GM18951 (cell line): ENCODE data around the gene DYNLL2.
"Not testable (repeated sequence)": the region's sequence is repeated elsewhere in the genome, so short reads cannot be mapped to it uniquely, and the experiment has no call there.

Source experiments
- POLR2A ChIP-seq: IDR thresholded peaks from 4 replicates; pipeline ENCODE4 v1.6.1; 2011; ENCODE audit warnings: mild to moderate bottlenecking; ENCODE audit not compliant: insufficient read length, insufficient read depth; ENCODE audit errors: extremely low read depth
- in situ Hi-C: fragments of 300-500 bp; cut with MboI; formaldehyde crosslinking; loops from one replicate; pipeline ENCODE4 v1.12.0; 2022; ENCODE audit warnings: low sequenced_read_pairs, mixed read lengths, inconsistent platforms; ENCODE audit not compliant: unreplicated experiment

DYNLL2 gene

DNA sequence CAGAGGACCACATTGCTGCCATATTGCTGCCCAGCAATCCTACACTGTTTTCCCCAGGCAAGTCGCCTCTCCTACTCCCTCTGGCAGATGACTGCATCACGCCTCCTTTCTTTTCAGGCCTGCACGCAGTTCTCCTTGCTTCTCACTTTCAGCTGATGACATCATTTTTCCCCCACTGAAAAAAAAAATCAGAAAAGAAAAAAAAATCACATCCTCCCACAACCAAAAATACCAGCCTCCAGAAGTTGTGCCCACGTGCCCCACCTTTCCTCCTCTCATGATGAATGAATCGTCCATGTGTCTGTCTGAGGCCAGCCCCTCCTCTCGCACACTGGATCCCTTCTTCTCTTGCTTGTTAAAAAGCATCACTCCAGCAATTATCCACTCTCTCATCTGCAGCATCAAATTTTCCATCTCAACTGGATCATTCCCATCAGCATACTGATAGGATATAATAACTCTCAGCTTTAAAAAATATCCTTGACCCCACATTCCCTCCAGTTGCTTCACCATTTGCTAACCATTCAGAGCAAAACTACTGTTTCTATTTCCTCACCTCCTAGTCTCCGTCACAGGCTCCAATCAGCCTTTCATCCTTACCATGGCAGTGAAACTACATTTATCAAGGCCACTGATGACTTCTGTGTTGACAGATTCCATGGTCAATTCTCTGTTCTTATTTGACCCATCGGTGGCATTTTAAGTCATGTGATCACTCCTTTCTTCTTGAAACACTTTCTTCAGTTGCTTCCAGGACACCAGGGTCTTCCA lies 30.1 kb upstream of the DYNLL2 start:
- in situ Hi-C loops, result no loop called here
- TF ChIP-seq POLR2A, result no peak

DNA sequence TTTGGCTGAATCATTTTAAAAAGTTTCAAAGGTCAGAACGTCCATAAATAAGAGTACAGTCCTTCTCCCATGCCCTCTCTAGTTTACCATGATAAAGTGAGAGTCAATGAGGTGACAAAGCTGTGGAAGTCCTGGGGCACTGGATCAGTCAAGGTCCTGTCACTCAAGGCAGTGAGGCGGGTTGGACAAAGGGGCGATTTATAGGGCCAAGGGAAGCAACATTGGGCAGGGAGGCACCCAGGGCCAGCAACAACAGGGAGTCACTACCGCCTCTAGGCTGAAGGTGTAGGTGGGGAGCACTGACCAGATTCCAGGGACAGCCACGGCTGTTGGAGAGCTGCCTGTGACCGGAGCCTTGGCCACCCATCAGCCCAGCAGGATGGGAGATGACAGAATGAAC lies 28.6 kb upstream of the DYNLL2 start:
- in situ Hi-C loops, result no loop called here
- TF ChIP-seq POLR2A, result no peak

DNA sequence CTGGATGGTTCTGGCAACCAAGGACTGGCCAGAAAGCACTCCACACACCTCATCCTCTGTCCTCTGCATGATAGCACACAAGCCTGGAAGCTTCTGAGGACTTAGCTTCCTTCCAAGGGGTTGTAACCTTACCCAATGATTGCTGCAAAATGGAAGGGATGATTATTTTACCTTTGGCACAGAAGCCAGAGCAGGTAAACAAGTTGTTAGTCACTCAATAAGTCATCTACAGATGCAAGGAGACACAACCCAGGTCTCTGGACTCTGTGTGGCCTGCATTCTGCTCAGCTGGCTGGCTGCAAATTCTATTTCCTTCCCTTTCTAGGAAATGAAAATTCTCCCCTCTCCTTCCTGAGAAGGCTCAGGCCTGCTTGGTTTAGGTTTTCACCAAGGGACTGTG lies 26.7 kb upstream of the DYNLL2 start:
- TF ChIP-seq POLR2A, result no peak
- in situ Hi-C loops, result no loop called here

DNA sequence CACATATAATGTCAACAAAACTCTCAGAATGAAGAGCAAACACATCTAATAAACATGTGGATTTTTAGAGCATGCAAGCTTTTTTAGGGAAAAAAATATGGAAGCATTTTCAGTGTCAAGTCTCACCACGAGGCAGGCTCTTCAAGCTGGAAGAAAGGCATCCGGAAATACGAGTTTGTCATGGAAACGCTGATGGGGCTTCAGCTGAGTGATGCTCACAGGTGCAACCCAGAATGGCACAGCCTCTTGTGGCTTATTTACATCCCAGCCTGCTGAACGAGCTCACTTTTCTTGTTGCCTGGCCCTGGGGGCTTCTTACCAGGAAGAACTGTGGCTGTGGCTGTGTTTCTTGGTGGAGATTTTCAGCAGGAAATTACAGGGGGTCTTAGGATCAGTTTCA lies 24.1 kb upstream of the DYNLL2 start:
- TF ChIP-seq POLR2A, result no peak
- in situ Hi-C loops, result no loop called here

DNA sequence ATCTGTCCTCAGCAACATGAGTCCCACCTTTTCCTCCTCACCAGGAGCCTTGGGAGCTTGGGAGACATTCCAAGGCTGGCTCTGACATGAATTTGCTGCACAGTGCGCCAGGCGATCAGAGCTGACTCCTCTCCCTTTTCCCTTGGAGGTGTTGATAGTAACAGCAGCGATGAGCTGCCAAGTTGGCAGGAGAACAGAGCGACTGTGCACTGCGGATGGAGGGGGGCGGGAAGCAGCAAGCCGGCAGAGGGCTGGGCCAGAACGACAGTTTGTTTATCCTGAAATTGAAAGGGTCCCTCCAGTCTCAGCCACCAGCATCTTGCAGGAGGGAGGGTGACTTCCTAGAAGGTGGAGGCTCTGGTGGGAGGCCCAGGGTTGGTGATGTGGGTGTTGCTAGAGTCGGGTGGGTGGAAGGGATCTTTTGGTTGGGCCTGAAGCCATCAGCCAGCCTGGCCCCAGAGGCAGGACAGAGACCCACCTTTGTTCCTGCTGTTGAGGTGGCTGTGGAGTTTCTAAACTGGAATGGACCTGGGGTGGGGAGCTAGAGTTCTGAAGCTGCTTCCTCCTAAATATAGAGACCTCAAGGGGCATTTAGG lies 22.5 kb upstream of the DYNLL2 start:
- in situ Hi-C loops, result no loop called here
- no peak for TF ChIP-seq POLR2A

DNA sequence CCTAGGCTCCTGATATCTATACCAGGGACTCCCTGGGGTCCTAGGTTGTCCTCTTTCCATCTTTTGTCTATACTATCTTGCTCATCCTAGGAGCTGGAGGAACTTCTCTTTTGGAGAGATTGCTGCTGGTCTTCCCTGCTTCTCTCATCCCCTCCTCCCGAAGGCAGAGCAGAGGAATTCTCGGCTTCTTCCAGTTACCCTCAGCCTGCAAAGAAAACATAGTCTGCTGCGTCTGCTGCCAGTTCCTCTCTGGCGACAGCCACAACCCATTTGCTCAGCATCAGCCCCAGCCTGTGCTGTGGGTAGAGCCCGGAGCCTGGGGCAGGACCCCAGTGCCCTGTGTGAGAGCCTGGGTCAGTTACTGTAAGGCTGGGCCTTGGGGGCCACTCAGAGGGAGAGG lies 21.5 kb upstream of the DYNLL2 start:
- TF ChIP-seq POLR2A, result no peak
- in situ Hi-C loops, result no loop called here

DNA sequence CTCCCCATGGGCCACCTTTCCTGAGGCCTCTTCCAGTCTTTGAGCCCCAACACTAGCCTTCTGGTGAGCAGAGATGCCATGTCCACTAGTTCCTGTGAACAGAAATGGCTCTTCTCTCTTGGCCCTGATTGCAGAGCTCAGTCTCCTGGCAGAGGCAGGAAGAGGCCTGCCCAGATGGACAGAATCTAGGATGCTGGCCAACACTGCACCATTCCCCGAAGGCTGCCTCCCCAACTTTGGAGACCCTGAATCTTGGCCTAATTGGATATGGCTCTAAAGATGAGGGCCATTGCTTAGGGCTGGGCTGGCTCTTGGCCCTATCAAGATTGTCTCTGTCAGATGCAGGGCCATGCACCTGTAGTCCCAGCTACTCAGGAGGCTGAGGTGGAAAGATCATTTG lies 18.0 kb upstream of the DYNLL2 start:
- no peak for TF ChIP-seq POLR2A
- in situ Hi-C loops, result no loop called here

DNA sequence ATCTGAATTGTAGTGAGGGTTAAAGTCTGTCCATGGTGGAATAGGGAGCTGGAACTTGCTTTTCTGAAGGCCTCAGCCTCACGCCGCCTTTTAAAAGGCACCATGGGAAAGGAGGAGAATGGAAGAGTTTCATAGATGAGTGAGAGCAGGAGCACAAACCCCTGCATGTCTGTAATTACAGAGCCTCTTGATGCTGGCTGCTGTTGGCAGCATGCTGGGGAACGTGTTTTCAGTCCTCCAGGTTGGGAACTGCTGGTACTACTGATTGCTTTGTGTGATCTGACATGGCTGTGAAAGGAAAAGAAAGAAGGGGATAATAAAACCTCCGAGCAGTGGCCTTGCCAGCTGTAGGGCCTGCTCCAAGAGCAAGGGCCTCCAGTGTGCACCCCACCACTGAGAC lies 16.8 kb upstream of the DYNLL2 start:
- in situ Hi-C loops, result no loop called here
- TF ChIP-seq POLR2A, result no peak

DNA sequence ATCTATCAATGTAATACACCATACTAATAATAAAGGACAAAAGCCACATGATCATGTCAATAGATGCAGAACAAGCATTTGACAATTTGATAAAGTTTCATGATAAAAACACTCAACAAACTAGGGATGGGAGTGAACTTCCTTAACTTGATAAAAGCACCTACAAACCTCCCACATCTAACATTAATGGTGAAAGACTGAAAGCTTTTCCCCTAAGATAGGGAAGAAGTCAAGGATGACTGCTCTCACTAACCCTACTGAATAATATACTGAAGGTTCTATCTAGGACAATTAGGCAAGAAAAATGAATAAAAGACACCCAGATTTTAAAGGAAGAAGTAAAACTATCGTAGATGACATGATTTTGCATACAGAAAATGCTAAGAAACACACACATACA lies 10.4 kb upstream of the DYNLL2 start:
- no peak for TF ChIP-seq POLR2A

DNA sequence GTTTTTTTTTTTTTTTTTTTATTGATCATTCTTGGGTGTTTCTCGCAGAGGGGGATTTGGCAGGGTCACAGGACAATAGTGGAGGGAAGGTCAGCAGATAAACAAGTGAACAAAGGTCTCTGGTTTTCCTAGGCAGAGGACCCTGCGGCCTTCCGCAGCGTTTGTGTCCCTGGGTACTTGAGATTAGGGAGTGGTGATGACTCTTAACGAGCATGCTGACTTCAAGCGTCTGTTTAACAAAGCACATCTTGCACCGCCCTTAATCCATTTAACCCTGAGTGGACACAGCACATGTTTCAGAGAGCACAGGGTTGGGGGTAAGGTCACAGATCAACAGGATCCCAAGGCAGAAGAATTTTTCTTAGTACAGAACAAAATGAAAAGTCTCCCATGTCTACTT lies 10.0 kb upstream of the DYNLL2 start:
- in situ Hi-C loops, result not testable (repeated sequence)

More for the DNA sequence above, 10.4 kb upstream of the DYNLL2 start:
- in situ Hi-C loops, result no loop called here

DNA sequence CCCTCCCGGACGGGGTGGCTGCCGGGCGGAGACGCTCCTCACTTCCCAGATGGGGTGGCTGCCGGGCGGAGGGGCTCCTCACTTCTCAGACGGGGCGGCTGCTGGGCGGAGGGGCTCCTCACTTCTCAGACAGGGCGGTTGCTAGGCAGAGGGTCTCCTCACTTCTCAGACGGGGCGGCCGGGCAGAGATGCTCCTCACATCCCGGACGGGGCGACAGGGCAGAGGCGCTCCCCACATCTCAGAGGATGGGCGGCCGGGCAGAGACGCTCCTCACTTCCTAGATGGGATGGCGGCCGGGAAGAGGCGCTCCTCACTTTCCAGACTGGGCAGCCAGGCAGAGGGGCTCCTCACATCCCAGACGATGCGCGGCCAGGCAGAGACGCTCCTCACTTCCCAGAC lies 8.8 kb upstream of the DYNLL2 start:
- in situ Hi-C loops, result not testable (repeated sequence)

DNA sequence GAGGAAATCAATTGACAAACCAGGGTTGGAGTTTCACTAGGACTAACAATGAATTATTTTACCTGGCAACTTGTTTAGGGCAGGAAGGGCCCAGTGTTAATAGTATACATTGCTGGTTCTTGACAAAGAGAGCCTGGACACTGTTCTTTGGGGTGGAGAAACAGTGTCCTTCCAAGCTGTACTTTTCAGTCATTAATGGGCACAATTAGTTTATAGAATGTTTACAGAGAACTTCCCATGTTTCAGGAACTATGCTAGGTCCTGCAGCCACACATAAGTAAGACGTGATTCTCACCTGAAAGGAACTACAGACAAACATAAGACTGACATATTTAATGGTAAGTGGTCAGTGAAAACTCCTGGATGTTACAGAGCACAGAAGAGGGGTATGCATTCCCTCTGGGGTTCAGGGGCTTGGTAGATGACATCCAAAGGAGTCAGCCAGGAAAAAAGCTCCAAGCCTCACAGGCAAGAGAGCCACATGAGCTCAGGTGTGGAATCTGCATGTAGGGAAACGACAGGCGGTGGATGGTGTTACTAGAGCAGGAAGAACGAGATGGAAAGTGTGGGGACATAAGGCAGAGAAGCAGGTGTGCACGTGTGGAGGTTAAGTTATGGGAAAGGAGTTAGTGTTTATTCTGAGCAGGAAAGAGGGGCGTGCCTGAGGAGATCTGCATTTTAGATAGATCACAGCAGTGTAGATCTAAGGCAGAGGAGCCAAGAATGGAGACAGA lies 3.8 kb upstream of the DYNLL2 start:
- in situ Hi-C loops, result no loop called here
- TF ChIP-seq POLR2A, result no peak

DNA sequence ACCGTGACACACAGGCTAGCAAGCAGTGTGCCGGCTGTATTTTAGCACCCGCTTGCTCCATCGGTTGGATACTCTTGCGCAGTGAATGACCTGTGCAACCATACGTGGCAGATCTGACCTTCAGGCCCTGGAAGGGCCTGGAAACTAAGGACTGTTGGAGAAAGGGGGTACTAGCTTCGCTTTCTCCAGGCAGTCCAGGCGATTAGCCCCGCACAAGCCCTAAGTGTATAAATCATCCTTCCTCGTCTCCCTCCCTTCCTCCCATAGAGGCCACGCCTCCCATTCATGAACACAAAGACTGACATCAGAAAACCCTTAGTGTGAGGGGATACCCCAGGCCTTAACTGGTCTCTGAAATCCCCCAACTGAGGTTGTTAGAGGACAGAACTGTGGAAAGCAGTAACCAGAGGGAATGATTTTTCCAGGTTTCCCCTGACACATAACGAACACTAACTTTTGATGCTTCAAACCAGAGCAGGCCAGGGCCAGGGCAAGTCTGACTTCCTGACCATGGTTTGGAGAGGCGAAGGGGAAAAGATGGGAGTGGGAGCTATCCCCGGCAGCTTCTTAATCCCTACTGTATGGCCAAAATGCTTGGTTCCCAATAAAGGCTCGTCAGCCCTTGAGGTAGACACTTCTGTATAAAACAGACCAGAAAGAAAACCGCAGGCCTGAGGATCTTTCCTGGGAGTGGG lies 1.4 kb upstream of the DYNLL2 start:
- in situ Hi-C loops, result no loop called here
- no peak for TF ChIP-seq POLR2A

DNA sequence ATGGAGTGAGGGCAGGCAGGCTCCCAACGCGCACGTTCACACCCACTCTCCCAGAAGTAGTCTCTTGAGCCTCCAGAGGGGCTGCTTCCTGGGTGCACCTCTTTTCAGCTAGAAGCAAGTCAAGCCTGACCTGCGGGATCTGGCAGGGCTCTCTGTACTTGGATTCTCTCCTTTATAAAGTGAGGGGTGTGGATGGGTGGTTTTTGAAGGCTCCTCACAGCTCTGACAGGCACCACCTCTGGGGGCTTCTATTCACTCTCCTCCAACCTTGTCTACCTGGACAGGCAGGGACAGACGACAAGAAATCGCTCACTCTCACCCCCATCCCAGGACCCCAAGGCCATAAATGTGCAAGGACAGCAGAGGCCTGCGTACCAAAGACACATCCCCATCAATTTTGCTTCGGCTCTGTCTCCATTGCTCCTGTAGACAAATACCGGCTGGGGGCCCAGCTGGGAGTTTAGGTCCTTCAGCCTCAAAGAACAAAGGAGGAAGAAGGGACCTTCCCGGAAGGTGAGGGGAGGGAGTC lies 814 bp upstream of the DYNLL2 start:
- no peak for TF ChIP-seq POLR2A
- in situ Hi-C loops, result no loop called here
